Ovary (tissue), 9 donors: Measurements from ENCODE around the gene NEURL3. TPM values are rescaled to one million over a fixed set of nuclear protein-coding genes. Genes with fewer than 3 reads are reported as not detected.
"Not testable (repeated sequence)": the region's sequence is repeated elsewhere in the genome, so short reads cannot be mapped to it uniquely, and the experiment has no call there.

Source experiments
- DNase-seq, 5 donors: peaks; one replicate each; pipeline ENCODE4 v3.0.0-alpha.2; 2019 to 2020
- H3K27ac ChIP-seq, 2 donors: fragments of 200-600 bp; one replicate each; pipeline versions ENCODE4 v1.5.1 to v1.8.0; 2019 to 2022
- H3K27me3 ChIP-seq: fragments of 200-600 bp; one replicate; pipeline ENCODE4 v1.8.0; 2022
- H3K36me3 ChIP-seq: fragments of 200-600 bp; sonication (generic); one replicate; pipeline ENCODE4 v1.5.1; 2019
- H3K4me1 ChIP-seq: one replicate; pipeline ENCODE4 v1.8.1; 2013; ENCODE audit warnings: mild to moderate bottlenecking, moderate library complexity; ENCODE audit not compliant: insufficient read depth
- H3K4me3 ChIP-seq: fragments of 200-600 bp; sonication (generic); one replicate; pipeline ENCODE4 v1.5.1; 2017
- H3K9me3 ChIP-seq, 2 donors: fragments of 200-600 bp in 1 of 2; sonication (generic) in 1 of 2; one replicate each; pipeline versions ENCODE4 v1.5.1 to v1.8.1; 2013 to 2019; ENCODE audit warnings: mild to moderate bottlenecking in 1 of 2, moderate library complexity in 1 of 2
- CTCF ChIP-seq, 3 donors: fragments of 450-650 bp in 2 of 3; fragments of 200-600 bp in 1 of 3; IDR thresholded peaks; one replicate each; pipeline versions ENCODE4 v1.5.1 to v1.8.0; 2016 to 2022; ENCODE audit warnings: antibody characterized with exemption in 3 of 3, mild to moderate bottlenecking in 1 of 3
- EP300 ChIP-seq: sonication (generic); formaldehyde crosslinking; IDR thresholded peaks from one replicate; pipeline ENCODE4 v1.6.1; 2017; ENCODE audit warnings: antibody characterized with exemption
- POLR2A ChIP-seq: fragments of 450-650 bp; IDR thresholded peaks from one replicate; pipeline ENCODE4 v1.6.1; 2017; ENCODE audit warnings: antibody characterized with exemption, mild to moderate bottlenecking, moderate library complexity
- WGBS, 3 donors: extraction: QIAGEN DNeasy Blood & Tissue Kit in 1 of 3; methylation state at CpG; one replicate each; pipeline versions ENCODE4 v1.1.5 to v1.1.7; 2013 to 2017; 5-methylcytosine and 5-hydroxymethylcytosine counted together
- intact Hi-C, 4 donors: fragments of 100-400 bp; cut with DNase I; formaldehyde crosslinking; loops; one replicate each; pipeline versions ENCODE4 v1.11.0 to v1.15.1; 2022 to 2023
- polyA plus RNA-seq, 2 donors: library from polyadenylated mRNA; stranded (reverse); fragments of 200-250 nt in 1 of 2; fragments of 350-450 nt in 1 of 2; fragmentation: Illumina TruSeq in 1 of 2; extraction: RNeasy Lipid Tissue Mini Kit (QIAGEN cat#74804) in 1 of 2; gene quantifications; one replicate each; pipeline ENCODE4 v1.2.3, GENCODE V29; 2013 to 2014
- total RNA-seq, 7 donors: library from RNA; depleted of rRNA in 2 of 7; stranded (reverse); fragments of >200 nt in 2 of 7; fragmentation: NEBNext Ultra II Directional in 3 of 7; extraction: Animal tissue kit (Norgen Biotek cat#: 25700) in 3 of 7; gene quantifications; one replicate each; pipeline versions ENCODE4 v1.1.0 to v1.2.4, GENCODE V29; 2016 to 2023
- donor health status: DM: no; HTN: no; CAD: no; lungs with moderate emphysema.
- donor health status: DM: no; HTN: no; CAD: no.
- donor health status: Bipolar disorder and iron deficiency.
- donor health status: DM: yes; HTN: yes; CAD: no.
- donor health status: DM: no; HTN: no; CAD: no.
- donor health status: DM: yes; HTN: yes; CAD: no.

Gene NEURL3
- total and polyA plus RNA-seq, 9 donors, result 0.06 TPM; not detected in 8

GRCh38 chr2:96464651-96465050, 40.5 kb downstream of the NEURL3 start:
- intact Hi-C loops, result loop anchor here in 1 of 4 donors (5.0 kb wide), 1 partner anchor 1508 kb away; no protein-coding TSS in a partner anchor
- TF ChIP-seq POLR2A, result no peak
- no peak for TF ChIP-seq EP300
- TF ChIP-seq CTCF (IDR thresholded peaks at IDR 0.05), result no peak
- H3K4me1 ChIP-seq, result no peaks in the 10 kb centered on the region
- no peak overlapping the region for H3K4me3 ChIP-seq
- no peak for DNase-seq
- H3K9me3 ChIP-seq, result no peaks in the 10 kb centered on the region
- 74 to 83% (median 78%) methylated on average over 2 of the region's 2 CpGs for WGBS, 3 donors
- H3K36me3 ChIP-seq, result no peaks in the 10 kb centered on the region
- no peaks in the 10 kb centered on the region for H3K27me3 ChIP-seq
- H3K27ac ChIP-seq, result no peak overlapping the region

GRCh38 chr2:96464061-96464460, 41.1 kb downstream of the NEURL3 start:
- H3K9me3 ChIP-seq, result no peaks in the 10 kb centered on the region
- no peaks in the 10 kb centered on the region for H3K4me1 ChIP-seq
- intact Hi-C loops, result loop anchor here in 1 of 4 donors (5.0 kb wide), 1 partner anchor 1508 kb away; no protein-coding TSS in a partner anchor
- 93 to 95% (median 94%) methylated on average over 3 of the region's 3 CpGs for WGBS, 3 donors
- TF ChIP-seq CTCF (IDR thresholded peaks at IDR 0.05) (no peak), EP300 (no peak), POLR2A (no peak)
- H3K4me3 ChIP-seq, result no peak overlapping the region
- no peaks in the 10 kb centered on the region for H3K36me3 ChIP-seq
- no peaks in the 10 kb centered on the region for H3K27me3 ChIP-seq
- DNase-seq, result no peak
- H3K27ac ChIP-seq, result no peak overlapping the region

GRCh38 chr2:96463119-96463518, 42.0 kb downstream of the NEURL3 start:
- TF ChIP-seq EP300 (no peak), CTCF (IDR thresholded peaks at IDR 0.05) (no peak), POLR2A (no peak)
- intact Hi-C loops, result loop anchor here in 1 of 4 donors (5.0 kb wide), 1 partner anchor 1509 kb away; no protein-coding TSS in a partner anchor
- DNase-seq, result no peak
- 53 to 59% (median 54%) methylated on average over 2 of the region's 2 CpGs for WGBS, 3 donors
- Histone ChIP-seq H3K9me3 (no peaks in the 10 kb centered on the region), H3K27me3 (no peaks in the 10 kb centered on the region), H3K4me3 (no peak overlapping the region), H3K4me1 (no peaks in the 10 kb centered on the region), H3K36me3 (no peaks in the 10 kb centered on the region), H3K27ac (no peak overlapping the region)

DNA sequence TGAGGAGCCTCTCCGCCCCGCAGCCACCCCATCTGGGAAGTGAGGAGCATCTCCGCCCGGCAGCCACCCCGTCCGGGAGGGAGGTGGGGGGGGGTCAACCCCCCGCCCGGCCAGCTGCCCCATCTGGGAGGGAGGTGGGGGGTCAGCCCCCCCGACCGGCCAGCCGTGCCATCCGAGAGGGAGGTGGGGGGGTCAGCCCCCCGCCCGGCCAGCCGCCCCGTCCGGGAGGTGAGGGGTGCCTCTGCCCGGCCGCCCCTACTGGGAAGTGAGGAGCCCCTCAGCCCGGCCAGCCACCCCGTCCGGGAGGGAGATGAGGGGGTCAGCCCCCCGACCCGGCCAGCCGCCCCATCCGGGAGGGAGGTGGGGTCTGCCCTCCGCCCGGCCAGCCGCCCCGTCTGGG, 43.5 kb downstream of the NEURL3 start:
- H3K4me3 ChIP-seq, H3K9me3 ChIP-seq, H3K27ac ChIP-seq, H3K4me1 ChIP-seq, H3K27me3 ChIP-seq, DNase-seq, H3K36me3 ChIP-seq: not testable (repeated sequence)
- intact Hi-C loops, result loop anchor here in 1 of 4 donors (5.0 kb wide), 1 partner anchor 1511 kb away; no protein-coding TSS in a partner anchor
- WGBS, 3 donors, result 93% methylated on average over 18 of the region's 30 CpGs; no CpG with 5 or more reads in 2 of the 3 donors

DNA sequence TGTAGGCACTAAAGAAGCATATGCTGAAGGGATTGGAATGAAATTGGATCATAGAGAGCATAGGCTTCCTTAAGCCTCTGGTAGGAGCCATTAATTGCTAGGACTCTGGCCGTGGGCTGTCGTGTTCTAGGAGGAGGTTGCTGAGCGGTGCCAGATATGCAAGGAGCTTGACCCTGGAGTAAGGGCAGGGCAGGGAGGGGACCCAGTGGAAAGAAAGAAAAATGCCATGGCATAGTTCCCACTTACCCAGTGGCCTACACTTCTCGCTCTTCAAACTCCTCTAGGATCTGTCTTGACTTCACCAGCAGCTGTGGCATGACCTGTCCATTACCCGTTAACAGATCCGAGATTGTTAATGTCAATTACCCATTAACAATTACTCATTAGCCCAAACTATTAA, 53.1 kb downstream of the NEURL3 start:
- H3K9me3 ChIP-seq, result no peaks in the 10 kb centered on the region
- intact Hi-C loops, result no loop called here
- no peak overlapping the region for H3K27ac ChIP-seq
- no peaks in the 10 kb centered on the region for H3K36me3 ChIP-seq
- no peaks in the 10 kb centered on the region for H3K4me1 ChIP-seq
- no peak for TF ChIP-seq CTCF (IDR thresholded peaks at IDR 0.05)
- no peak for TF ChIP-seq POLR2A
- H3K4me3 ChIP-seq, result no peak overlapping the region
- no peak for DNase-seq
- no peaks in the 10 kb centered on the region for H3K27me3 ChIP-seq
- WGBS, 3 donors, result 74 to 77% (median 76%) methylated on average over 6 of the region's 6 CpGs
